Measurements from ENCODE around the gene INPP4A. TPM values are rescaled to one million over a fixed set of nuclear protein-coding genes. Genes with fewer than 3 reads are reported as not detected.

INPP4A gene
- total and polyA plus RNA-seq, 9 of the 15 experiments (the other 6 are each of a cell fraction or from before 2014, with no cell fraction given), result 1.8 to 15.7 (median 8.3) TPM

- TF ChIP-seq NFE2L1 (tag; IDR thresholded peaks at IDR 0.05; ENCODE audit: borderline replicate concordance, low read depth) (peak; percentile 60), NR2F6 (CRISPR knock-in tag; IDR thresholded peaks at IDR 0.05) (no peak), POLR2G (IDR thresholded peaks at IDR 0.05; ENCODE audit: low read depth, low read length) (0 out of 2 replicates have a peak, but pooled peaks have one; percentile 36), ZNF280A (IDR thresholded peaks at IDR 0.05; ENCODE audit: low read depth, partially characterized antibody) (no peak), NR2C2 (CRISPR knock-in tag; IDR thresholded peaks at IDR 0.05) (no peak), NR2C2 (tag; IDR thresholded peaks at IDR 0.05) (peak; percentile 45; the same call in 1 of the 2 replicates), GABPA (tag; conservative IDR thresholded peaks at IDR 0.05; ENCODE audit: low read depth) (no peak), GTF2B (IDR thresholded peaks at IDR 0.05; ENCODE audit: extremely low read depth, insufficient read length) (no peak), ZHX1 (conservative IDR thresholded peaks at IDR 0.05; ENCODE audit: low read length) (no peak), NCOA4 (IDR thresholded peaks at IDR 0.05; ENCODE audit: partially characterized antibody) (no peak), MTA2 (IDR thresholded peaks at IDR 0.05; ENCODE audit: low read depth) (0 out of 2 replicates have a peak, but pooled peaks have one; percentile 1), BRD4 (IDR thresholded peaks at IDR 0.05) (no peak), GATAD2B (IDR thresholded peaks at IDR 0.05; ENCODE audit: borderline replicate concordance) (no peak), MIER1 (IDR thresholded peaks at IDR 0.05; ENCODE audit: low read depth) (0 out of 2 replicates have a peak, but pooled peaks have one; percentile 19), ESRRB (CRISPR knock-in tag; IDR thresholded peaks at IDR 0.05; ENCODE audit: borderline replicate concordance) (no peak), CHD4 (IDR thresholded peaks at IDR 0.05; ENCODE audit: insufficient read depth, insufficient replicate concordance, low read depth, low read length, poor library complexity, severe bottlenecking) (no peak), THRB (CRISPR knock-in tag; conservative IDR thresholded peaks at IDR 0.05) (no peak), CREB3 (tag; conservative IDR thresholded peaks at IDR 0.05; ENCODE audit: low read depth) (no peak; the same call in 1 of the 2 replicates), FIP1L1 (IDR thresholded peaks at IDR 0.05; ENCODE audit: low read depth, low read length, poor library complexity, severe bottlenecking) (no peak), SIN3A (IDR thresholded peaks at IDR 0.05; ENCODE audit: borderline replicate concordance in 2 of 2, control insufficient read depth in 1 of 2, low read depth in 2 of 2, low read length in 2 of 2) (no peak)
Observed at GRCh38 chr2:98560256-98560771, 115.7 kb downstream of the INPP4A start (continued).
